Stimulated activated CD4-positive, alpha-beta T cell treated with anti-CD3 and anti-CD28 coated beads, TNF-alpha, amount 100 ng/mL, for 48 hours (primary cell): ENCODE measurements around the gene PPARA.

Experiments used
- DNase-seq, 3 donors: peaks; one replicate each; pipeline ENCODE4 v3.0.0-alpha.2; 2020; ENCODE audit warnings: low read depth in 3 of 3

The PPARA gene

GRCh38 chr22:46113910-46114517, 36.3 kb upstream of the PPARA start:
- DNase-seq = no peak

DNA sequence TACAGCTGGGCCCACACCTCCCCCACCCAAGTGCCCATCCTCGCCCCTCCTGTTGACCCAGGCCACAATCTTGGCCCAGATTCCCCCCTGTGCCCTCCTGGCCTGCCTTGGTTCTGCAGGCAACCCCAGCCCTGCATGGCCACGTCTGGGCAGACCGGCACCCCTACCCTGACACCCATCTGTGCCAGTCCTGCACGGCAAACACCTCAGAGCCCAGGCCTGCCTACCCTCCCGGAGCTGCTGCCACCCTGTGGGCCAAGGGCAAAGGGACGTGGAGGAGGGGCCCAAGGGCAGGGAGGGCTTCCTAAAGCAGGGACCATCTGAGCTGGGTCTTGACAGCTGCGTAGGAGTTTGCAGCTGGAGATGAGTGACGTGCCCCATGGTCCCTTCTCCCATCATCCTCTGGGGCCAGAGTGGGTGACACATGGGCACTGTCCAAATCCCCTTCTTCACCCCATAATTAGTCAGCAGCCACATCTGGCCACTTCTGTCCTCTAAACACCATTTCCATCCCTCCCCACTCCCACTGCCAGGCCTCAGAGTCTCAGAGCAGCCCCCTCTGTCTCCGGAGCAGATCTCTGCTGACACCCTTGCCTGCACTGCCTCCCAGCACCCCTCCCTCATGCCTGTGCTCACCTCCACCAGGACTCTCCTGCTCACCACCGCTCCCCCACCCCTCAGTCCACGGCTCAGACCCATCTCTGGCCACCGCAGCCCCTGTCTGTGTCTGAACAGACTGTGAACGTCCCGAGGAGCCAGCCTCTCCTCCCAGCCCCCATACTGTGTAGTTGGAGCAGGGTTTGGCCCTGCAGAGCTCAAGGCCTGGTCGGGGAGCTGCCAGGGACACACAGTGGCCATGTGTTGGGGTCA, 35.6 kb upstream of the PPARA start:
- DNase-seq = no peak

GRCh38 chr22:46115388-46115678, 35.0 kb upstream of the PPARA start:
- DNase-seq = no peak

DNA sequence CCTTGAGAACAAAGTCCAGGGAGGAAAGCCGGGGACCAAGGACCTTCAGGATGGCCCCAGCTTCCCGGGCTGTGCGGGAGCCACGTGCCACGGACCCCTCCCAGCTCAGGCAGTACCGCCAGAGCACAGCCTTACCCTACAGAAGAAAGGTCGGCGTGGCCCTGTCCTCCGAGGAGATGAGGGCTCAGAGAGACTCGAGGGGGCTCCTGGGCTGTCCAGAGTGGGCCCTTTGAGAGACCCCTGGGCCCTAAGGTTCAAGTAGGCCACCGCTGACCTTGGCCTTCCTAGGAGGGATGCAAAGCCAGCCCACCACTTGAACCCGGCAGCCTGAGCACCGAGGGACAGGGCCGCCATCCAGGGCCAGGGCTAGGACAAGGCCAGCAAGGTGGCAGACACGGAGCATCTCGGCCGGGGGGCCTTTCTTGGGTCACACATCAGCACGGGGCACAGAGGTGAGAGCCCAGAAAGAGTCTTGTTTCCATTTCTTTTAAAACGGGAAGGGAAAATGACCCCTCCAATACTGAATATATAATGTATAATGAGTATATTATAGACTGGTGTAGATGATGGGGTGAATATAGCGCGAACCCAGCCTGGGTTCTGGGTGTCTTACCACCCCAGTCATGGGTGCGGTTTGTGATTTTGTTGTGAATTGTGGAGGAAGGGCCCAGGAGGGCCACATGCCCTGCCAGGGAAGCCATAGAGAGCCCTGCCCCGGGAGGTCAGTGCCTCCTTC, 34.4 kb upstream of the PPARA start:
- DNase-seq = no peak

DNA sequence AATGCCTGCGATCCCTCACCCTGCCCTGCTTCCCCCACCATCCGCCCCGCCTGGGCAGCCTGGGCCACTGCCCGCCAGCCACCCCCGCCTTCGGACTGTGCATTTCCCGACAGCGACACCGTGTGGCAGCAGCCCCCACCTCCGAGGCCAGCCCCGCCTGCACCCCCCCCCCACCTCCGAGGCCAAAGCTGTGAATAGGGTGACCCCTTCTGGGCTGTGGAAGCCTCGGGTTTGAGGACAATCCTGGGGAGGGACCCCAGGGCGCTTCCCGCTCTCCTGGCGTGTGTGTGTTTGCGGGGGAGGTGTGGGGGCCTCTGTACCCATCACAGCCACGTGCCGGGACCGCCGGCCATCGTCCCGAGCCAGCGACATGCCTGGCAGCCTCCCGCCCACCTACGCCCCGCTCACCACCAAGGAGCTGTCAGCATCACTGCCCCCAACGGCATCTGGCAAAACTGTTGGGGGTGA, 33.8 kb upstream of the PPARA start:
- peak; percentile 64 to 91 (median 68) for DNase-seq

GRCh38 chr22:46117206-46118199, 32.8 kb upstream of the PPARA start:
- no peak for DNase-seq

DNA sequence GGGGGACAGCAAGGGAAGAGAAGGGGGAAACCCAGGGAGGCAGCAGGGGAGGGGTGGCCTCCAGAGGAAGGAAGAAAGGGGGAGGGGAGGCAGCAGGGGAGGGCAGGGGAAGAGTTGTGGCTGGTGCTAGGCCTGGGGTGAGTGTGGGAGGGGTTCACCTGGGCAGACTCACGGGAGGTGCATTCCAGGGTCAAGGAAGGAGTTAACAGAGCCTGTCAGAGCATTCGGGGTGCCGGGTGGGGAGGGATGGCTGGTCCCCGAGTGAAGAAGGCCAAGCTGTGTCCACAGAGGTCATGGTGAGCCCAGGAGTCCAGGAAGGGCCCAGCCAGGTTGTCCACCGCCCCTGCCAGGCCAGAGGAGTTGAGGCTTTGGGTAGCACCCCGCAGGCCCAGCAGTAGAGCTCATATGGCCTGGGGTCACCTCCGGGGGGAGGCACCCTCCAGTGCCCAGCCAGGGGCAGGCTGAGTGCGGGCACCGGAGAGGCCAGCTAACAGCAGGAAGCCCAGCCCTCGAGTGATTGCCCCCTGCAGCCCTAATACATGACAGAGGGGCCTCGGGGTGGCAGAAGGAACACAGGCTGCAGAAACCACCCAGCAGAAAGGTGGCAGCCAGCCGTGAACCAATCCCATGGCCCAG, 31.1 kb upstream of the PPARA start:
- DNase-seq = no peak

- no peak for DNase-seq
These were observed 30.5 kb upstream of the PPARA start for GRCh38 chr22:46119729-46120419.

- DNase-seq = no peak
These were observed 29.9 kb upstream of the PPARA start for GRCh38 chr22:46120420-46120737.

- DNase-seq = no peak
These were observed 29.2 kb upstream of the PPARA start for GRCh38 chr22:46121079-46121478.

DNA sequence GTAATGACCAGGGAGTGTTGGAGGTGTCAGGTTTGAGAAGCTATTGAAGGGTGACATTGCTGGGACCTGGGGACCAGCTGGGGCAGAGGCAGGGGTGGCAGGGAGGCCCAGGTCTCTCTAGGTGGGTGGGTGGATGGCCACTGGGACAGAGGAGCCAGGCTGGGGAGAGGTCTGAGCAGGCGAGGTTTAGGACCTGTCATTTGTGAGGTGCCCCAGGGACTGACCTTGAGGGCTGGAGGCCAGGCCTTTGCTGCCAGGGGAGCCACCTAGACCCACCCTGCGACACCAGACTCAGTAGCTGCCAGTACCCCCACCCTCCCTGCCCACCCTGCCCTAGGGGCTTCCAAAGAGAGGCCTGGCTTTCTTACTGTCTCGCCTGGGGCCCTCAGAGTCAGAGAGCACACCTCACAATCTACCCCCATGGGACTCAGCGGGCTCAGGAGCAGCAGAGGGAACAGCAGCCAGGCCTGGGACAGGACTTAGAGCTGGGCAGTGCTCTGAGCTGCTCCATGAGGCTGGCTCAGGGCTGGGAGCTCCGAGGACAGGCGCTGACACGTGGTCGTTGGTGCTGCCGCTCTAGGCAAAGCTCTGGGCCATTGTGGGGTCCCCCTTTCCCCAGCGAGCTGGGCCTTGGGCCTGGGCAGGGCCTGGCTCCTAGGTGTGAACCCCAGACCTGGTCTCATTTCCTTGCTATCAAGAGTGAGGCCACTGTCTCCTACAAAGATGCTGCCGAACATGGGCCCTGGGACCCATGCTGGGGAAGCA, 28.6 kb upstream of the PPARA start:
- no peak for DNase-seq

- DNase-seq = peak; percentile 48 to 60 (median 53)
These were observed 27.8 kb upstream of the PPARA start for GRCh38 chr22:46122511-46122971.

- no peak for DNase-seq
These were observed 27.2 kb upstream of the PPARA start for GRCh38 chr22:46122980-46123693.

DNA sequence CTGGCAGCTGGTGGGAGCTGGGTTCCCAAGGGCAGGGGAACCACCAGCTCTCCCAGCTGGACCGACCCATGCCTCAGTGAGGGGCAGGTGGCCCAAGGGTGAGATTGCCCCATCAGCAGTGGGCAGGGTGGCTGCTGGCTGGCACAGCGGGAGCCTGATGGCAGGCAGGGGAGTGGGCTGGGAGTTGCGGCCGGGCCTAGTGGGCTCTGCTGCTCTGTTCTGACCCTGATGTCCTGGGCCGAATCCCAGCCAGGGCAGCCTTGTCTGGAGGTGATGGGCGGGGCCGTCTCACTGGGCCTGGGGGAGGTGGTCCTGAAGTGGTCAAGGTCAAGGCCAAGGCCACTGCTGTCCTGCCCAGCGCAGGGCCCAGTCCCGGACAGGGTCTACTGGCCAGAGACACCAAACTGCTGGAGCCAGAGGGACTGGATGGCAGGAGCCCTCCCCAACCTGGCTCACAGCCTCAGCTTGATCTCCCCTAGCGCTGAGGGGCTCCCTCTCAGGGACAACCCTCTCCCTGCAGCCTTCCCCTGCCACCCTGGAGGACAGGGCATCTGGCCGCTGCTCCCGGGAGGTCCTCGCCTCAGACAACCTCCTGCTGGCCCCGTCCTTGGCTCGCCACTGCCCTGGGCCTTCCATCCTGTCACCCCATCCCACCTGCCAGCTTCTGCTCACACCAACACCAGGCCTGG, 26.5 kb upstream of the PPARA start:
- DNase-seq = no peak

- no peak for DNase-seq
These were observed 25.8 kb upstream of the PPARA start for GRCh38 chr22:46124383-46125144.

GRCh38 chr22:46125311-46125710, 25.0 kb upstream of the PPARA start:
- DNase-seq = no peak
